ENCODE results near the gene TMEM26.
"Not testable (repeated sequence)": the region's sequence is repeated elsewhere in the genome, so short reads cannot be mapped to it uniquely, and the experiment has no call there.

The TMEM26 gene

GRCh38 chr10:61385231-61386001, 67.8 kb downstream of the TMEM26 start:
- no peak for TF ChIP-seq CTCF (IDR thresholded peaks at IDR 0.05; ENCODE audit: extremely low read depth, insufficient read depth, missing control alignments)
- no peak for DNase-seq (ENCODE audit: low spot score)
- in situ Hi-C loops (cut with MboI; ENCODE audit: low pct_unique_long_range_greater_than_20kb, low sequenced_read_pairs, unreplicated experiment): no loop called here

GRCh38 chr10:61381153-61381552, 72.0 kb downstream of the TMEM26 start:
- in situ Hi-C loops (cut with MboI; ENCODE audit: low pct_unique_long_range_greater_than_20kb, low sequenced_read_pairs, unreplicated experiment); DNase-seq (ENCODE audit: low spot score): not testable (repeated sequence)

GRCh38 chr10:61378865-61379264, 74.3 kb downstream of the TMEM26 start:
- no peak for TF ChIP-seq CTCF (IDR thresholded peaks at IDR 0.05; ENCODE audit: extremely low read depth, insufficient read depth, missing control alignments)
- in situ Hi-C loops (cut with MboI; ENCODE audit: low pct_unique_long_range_greater_than_20kb, low sequenced_read_pairs, unreplicated experiment): no loop called here
- DNase-seq (ENCODE audit: low spot score): no peak

- in situ Hi-C loops (cut with MboI; ENCODE audit: low pct_unique_long_range_greater_than_20kb, low sequenced_read_pairs, unreplicated experiment): no loop called here
- TF ChIP-seq CTCF (IDR thresholded peaks at IDR 0.05; ENCODE audit: extremely low read depth, insufficient read depth, missing control alignments): no peak
- no peak for DNase-seq (ENCODE audit: low spot score)
Measured at GRCh38 chr10:61376908-61377368, 76.2 kb downstream of the TMEM26 start.

- no peak for DNase-seq (ENCODE audit: low spot score)
- in situ Hi-C loops (cut with MboI; ENCODE audit: low pct_unique_long_range_greater_than_20kb, low sequenced_read_pairs, unreplicated experiment): no loop called here
- TF ChIP-seq CTCF (IDR thresholded peaks at IDR 0.05; ENCODE audit: extremely low read depth, insufficient read depth, missing control alignments): no peak
Measured at GRCh38 chr10:61376377-61376776, 76.8 kb downstream of the TMEM26 start.

- no peak for DNase-seq (ENCODE audit: low spot score)
- TF ChIP-seq CTCF (IDR thresholded peaks at IDR 0.05; ENCODE audit: extremely low read depth, insufficient read depth, missing control alignments): no peak
- in situ Hi-C loops (cut with MboI; ENCODE audit: low pct_unique_long_range_greater_than_20kb, low sequenced_read_pairs, unreplicated experiment): no loop called here
Measured at GRCh38 chr10:61366365-61366764, 86.8 kb downstream of the TMEM26 start.

GRCh38 chr10:61364619-61365018, 88.6 kb downstream of the TMEM26 start:
- in situ Hi-C loops (cut with MboI; ENCODE audit: low pct_unique_long_range_greater_than_20kb, low sequenced_read_pairs, unreplicated experiment): no loop called here
- TF ChIP-seq CTCF (IDR thresholded peaks at IDR 0.05; ENCODE audit: extremely low read depth, insufficient read depth, missing control alignments): no peak

More at GRCh38 chr10:61364619-61365018, 88.6 kb downstream of the TMEM26 start:
- DNase-seq (ENCODE audit: low spot score): no peak
